Neural cell (in vitro differentiated cells): ENCODE data around the gene AFTPH. TPM values are rescaled to one million over a fixed set of nuclear protein-coding genes. Genes with fewer than 3 reads are reported as not detected.

ENCODE experiments used
- polyA plus RNA-seq: library from polyadenylated mRNA; depleted of rRNA; stranded (reverse); fragments of >200 nt; gene quantifications from 2 replicates; pipeline ENCODE4 v1.2.3, GENCODE V29; 2014
- small RNA-seq, 3 experiments: library from RNA; depleted of rRNA; stranded (forward); fragments of <200 nt; gene quantifications; one replicate each; pipeline ENCODE3, GENCODE V24; 2012

AFTPH gene
- polyA plus RNA-seq, 1 donor from 2014 or later: 63.0 TPM

Small RNA genes within 50 kb of the gene (small RNA-seq; reads per million reads assigned to genes)
- 0 reads per million in 3 experiments for gene RNU6-100P

Other genes starting within 250 kb of the AFTPH start
- 39.3 and 43.6 TPM in 2 replicates for gene LGALSL, start 70.2 kb upstream of the AFTPH start, polyA plus RNA-seq
- 4.7 TPM in 2 replicates for gene SERTAD2, start 129.6 kb downstream of the AFTPH start, polyA plus RNA-seq